Sigmoid colon (tissue), 4 donors: ENCODE data around the gene ARHGEF10L.
"Not testable (repeated sequence)": the region's sequence is repeated elsewhere in the genome, so short reads cannot be mapped to it uniquely, and the experiment has no call there.

Experiments
- POLR2A ChIP-seq, 2 donors: fragments of 450-650 bp; IDR thresholded peaks; one replicate each; pipeline ENCODE4 v1.6.1; 2016; ENCODE audit warnings: antibody characterized with exemption in 2 of 2, mild to moderate bottlenecking in 2 of 2, moderate library complexity in 2 of 2
- POLR2AphosphoS5 ChIP-seq, 4 donors: sonication (generic); formaldehyde crosslinking; IDR thresholded peaks; one replicate each; pipeline ENCODE4 v1.6.1; 2017; ENCODE audit warnings: antibody characterized with exemption in 4 of 4
- TF ChIP-seq, protein P1 (sequence below), 4 experiments: fragments of 450-650 bp in 3 of 4; fragments of 200-600 bp in 1 of 4; IDR thresholded peaks; one replicate each; pipeline ENCODE4 v1.5.1; 2016 to 2019; ENCODE audit warnings: antibody characterized with exemption in 4 of 4, mild to moderate bottlenecking in 3 of 4, moderate library complexity in 2 of 4

DNA sequence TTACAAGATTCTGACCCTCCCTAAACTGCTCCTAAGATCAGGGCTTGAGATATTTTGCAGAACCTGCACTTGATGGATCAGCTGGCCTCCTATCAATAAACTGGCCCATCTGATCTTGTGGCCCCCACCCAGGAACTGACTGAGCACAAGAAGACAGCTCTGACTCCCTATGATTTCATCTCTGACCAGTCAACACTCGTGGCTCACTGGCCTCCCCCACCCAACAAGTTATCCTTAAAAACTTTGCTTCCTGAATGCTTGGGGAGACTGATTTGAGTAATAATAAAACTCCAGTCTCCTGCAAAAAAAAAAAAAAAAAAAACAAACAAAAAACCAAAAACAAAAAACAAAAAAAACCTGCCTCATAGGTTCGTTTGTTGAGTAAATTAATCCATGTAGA is 206.8 kb downstream of the ARHGEF10L start:
- TF ChIP-seq POLR2A, POLR2AphosphoS5 (IDR thresholded peaks at IDR 0.05): not testable (repeated sequence)
- TF ChIP-seq, protein P1, sequence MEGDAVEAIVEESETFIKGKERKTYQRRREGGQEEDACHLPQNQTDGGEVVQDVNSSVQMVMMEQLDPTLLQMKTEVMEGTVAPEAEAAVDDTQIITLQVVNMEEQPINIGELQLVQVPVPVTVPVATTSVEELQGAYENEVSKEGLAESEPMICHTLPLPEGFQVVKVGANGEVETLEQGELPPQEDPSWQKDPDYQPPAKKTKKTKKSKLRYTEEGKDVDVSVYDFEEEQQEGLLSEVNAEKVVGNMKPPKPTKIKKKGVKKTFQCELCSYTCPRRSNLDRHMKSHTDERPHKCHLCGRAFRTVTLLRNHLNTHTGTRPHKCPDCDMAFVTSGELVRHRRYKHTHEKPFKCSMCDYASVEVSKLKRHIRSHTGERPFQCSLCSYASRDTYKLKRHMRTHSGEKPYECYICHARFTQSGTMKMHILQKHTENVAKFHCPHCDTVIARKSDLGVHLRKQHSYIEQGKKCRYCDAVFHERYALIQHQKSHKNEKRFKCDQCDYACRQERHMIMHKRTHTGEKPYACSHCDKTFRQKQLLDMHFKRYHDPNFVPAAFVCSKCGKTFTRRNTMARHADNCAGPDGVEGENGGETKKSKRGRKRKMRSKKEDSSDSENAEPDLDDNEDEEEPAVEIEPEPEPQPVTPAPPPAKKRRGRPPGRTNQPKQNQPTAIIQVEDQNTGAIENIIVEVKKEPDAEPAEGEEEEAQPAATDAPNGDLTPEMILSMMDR (IDR thresholded peaks at IDR 0.05): not testable (repeated sequence)
